ENCODE results near the gene VSTM2B. TPM values are rescaled to one million over a fixed set of nuclear protein-coding genes. Genes with fewer than 3 reads are reported as not detected.

VSTM2B gene
- total and polyA plus RNA-seq, 4 donors, result not detected

DNA sequence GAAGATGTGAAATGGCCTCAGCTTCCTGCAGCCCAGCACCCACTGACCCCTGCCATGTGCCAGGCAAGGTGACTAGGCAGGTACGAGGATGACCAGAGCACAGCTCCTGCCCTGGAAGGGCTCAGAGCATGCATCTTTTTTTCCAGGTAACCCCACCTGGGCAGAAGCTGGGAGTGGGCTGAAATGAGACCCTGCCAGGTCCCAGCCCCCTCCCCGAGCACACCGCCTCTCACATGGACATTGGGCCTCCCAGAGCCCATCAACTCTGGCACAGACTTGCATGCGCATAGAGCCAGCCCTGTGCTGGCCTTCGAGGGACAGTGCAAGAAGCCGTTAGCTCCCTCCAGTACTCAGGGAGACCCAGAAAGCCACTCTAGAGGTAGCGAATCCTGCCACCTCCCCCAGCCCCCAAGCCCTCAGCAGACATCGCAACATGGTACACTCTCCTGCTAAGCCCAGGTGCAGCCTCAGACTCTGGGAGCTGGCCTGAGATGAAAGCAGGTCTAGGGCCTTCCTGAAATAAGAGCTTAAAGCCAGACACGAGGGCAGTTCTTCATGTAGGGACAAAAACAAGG, 8.9 kb upstream of the VSTM2B start:
- intact Hi-C loops (cut with DNase I), result no loop called here
- H3K4me1 ChIP-seq (ENCODE audit: control insufficient read depth in 1 of 2, insufficient read depth in 2 of 2, low read length in 2 of 2), result no peaks in the 10 kb centered on the region
- no peak overlapping the region for H3K4me3 ChIP-seq (ENCODE audit: low read length in 2 of 2)
- ATAC-seq (ENCODE audit: low FRiP score) (no peak), DNase-seq (peak in 1 of 2 donors; percentile 45)
- WGBS, 2 donors, result 72 to 73% methylated on average over 9 of the region's 9 CpGs
- no peaks in the 10 kb centered on the region for H3K27me3 ChIP-seq (ENCODE audit: control insufficient read depth in 1 of 2, insufficient read depth in 2 of 2, low read length in 1 of 2)
- H3K27ac ChIP-seq (ENCODE audit: low read depth in 1 of 2, low read length in 2 of 2), result no peak overlapping the region
- H3K9me3 ChIP-seq (ENCODE audit: control insufficient read depth, low read length), result no peaks in the 10 kb centered on the region
- H3K36me3 ChIP-seq (ENCODE audit: control insufficient read depth in 1 of 2, insufficient read depth in 2 of 2, low read length in 1 of 2), result no peaks in the 10 kb centered on the region

DNA sequence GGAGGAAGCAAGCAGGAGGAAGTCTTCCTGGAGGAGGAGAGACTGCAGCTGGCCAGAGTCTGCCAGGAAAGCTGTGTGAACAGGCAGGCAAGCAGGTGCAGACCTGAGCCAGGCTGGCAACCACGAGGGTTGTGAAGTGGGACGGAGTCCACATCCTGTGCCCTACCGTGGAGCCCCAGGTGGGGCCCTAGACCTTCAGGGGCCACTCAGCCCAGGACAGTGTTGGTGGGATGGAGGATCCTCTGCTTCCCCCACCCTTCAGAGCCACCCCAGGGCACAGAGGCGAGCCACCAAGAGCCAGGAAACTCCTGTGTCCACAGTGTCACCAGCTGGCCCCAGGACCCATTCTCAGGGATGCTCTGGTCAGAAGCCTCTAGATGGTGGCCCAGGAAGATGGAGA, 8.4 kb upstream of the VSTM2B start:
- Histone ChIP-seq H3K27me3 (ENCODE audit: control insufficient read depth in 1 of 2, insufficient read depth in 2 of 2, low read length in 1 of 2) (no peaks in the 10 kb centered on the region), H3K36me3 (ENCODE audit: control insufficient read depth in 1 of 2, insufficient read depth in 2 of 2, low read length in 1 of 2) (no peaks in the 10 kb centered on the region), H3K27ac (ENCODE audit: low read depth in 1 of 2, low read length in 2 of 2) (no peak overlapping the region), H3K4me3 (ENCODE audit: low read length in 2 of 2) (no peak overlapping the region), H3K9me3 (ENCODE audit: control insufficient read depth, low read length) (no peaks in the 10 kb centered on the region), H3K4me1 (ENCODE audit: control insufficient read depth in 1 of 2, insufficient read depth in 2 of 2, low read length in 2 of 2) (no peaks in the 10 kb centered on the region)
- 70 to 81% methylated on average over 4 of the region's 4 CpGs for WGBS, 2 donors
- DNase-seq (peak in 1 of 2 donors; percentile 43), ATAC-seq (ENCODE audit: low FRiP score) (no peak)
- intact Hi-C loops (cut with DNase I), result no loop called here

DNA sequence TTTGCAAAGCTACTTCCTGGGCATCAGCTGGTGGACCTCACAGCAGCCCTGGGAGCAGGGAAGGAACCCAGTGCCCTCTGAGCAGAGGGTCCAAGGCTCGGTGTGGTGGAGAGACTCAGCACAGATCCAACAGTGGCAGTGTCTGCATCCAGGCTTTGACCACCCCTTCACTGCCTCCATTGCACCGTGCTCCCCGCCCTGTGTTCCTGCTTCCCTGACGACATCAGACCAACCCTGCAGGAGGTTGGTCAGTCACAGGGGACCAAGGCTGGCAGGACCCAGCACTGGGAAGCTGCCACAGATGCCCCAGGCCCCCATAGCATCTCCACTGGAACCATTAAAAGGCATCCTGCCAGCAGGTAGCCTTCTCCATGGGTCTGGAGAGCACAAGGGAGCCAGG, 7.8 kb upstream of the VSTM2B start:
- intact Hi-C loops (cut with DNase I), result no loop called here
- no peak overlapping the region for H3K4me3 ChIP-seq (ENCODE audit: low read length in 2 of 2)
- ATAC-seq (ENCODE audit: low FRiP score), result no peak
- WGBS, 2 donors, result 65 to 72% methylated on average over 4 of the region's 4 CpGs
- H3K9me3 ChIP-seq (ENCODE audit: control insufficient read depth, low read length), result no peaks in the 10 kb centered on the region
- H3K27ac ChIP-seq (ENCODE audit: low read depth in 1 of 2, low read length in 2 of 2), result no peak overlapping the region
- DNase-seq, result peak in 1 of 2 donors; percentile 37
- no peaks in the 10 kb centered on the region for H3K27me3 ChIP-seq (ENCODE audit: control insufficient read depth in 1 of 2, insufficient read depth in 2 of 2, low read length in 1 of 2)
- H3K4me1 ChIP-seq (ENCODE audit: control insufficient read depth in 1 of 2, insufficient read depth in 2 of 2, low read length in 2 of 2), result no peaks in the 10 kb centered on the region
- H3K36me3 ChIP-seq (ENCODE audit: control insufficient read depth in 1 of 2, insufficient read depth in 2 of 2, low read length in 1 of 2), result no peaks in the 10 kb centered on the region

DNA sequence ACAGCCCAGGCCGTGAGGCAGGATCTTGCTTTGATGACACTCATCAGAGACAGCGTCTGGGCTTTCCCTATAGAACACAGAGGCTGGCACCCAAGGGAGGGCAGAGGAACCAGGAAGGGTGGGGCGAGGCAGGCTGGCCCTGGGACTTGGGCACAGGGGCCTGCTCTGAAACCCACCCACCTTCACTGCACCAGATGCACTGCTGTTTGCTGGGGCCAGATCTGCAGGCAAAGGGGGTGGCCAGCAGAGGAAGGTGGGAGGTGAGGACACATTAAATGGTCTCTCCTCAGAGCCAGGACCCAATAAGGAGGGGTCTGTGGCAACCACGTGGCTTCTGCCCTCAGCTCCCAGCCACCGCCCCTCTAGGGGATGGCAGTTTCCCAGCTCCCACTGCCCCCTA, 6.6 kb upstream of the VSTM2B start:
- no peaks in the 10 kb centered on the region for H3K4me1 ChIP-seq (ENCODE audit: control insufficient read depth in 1 of 2, insufficient read depth in 2 of 2, low read length in 2 of 2)
- DNase-seq (peak in 1 of 2 donors; percentile 69), ATAC-seq (ENCODE audit: low FRiP score) (no peak)
- WGBS, 2 donors, result 53 to 57% methylated on average over 5 of the region's 5 CpGs
- no peaks in the 10 kb centered on the region for H3K27me3 ChIP-seq (ENCODE audit: control insufficient read depth in 1 of 2, insufficient read depth in 2 of 2, low read length in 1 of 2)
- no peak overlapping the region for H3K4me3 ChIP-seq (ENCODE audit: low read length in 2 of 2)
- H3K27ac ChIP-seq (ENCODE audit: low read depth in 1 of 2, low read length in 2 of 2), result no peak overlapping the region
- H3K36me3 ChIP-seq (ENCODE audit: control insufficient read depth in 1 of 2, insufficient read depth in 2 of 2, low read length in 1 of 2), result no peaks in the 10 kb centered on the region
- no peaks in the 10 kb centered on the region for H3K9me3 ChIP-seq (ENCODE audit: control insufficient read depth, low read length)
- intact Hi-C loops (cut with DNase I), result no loop called here

DNA sequence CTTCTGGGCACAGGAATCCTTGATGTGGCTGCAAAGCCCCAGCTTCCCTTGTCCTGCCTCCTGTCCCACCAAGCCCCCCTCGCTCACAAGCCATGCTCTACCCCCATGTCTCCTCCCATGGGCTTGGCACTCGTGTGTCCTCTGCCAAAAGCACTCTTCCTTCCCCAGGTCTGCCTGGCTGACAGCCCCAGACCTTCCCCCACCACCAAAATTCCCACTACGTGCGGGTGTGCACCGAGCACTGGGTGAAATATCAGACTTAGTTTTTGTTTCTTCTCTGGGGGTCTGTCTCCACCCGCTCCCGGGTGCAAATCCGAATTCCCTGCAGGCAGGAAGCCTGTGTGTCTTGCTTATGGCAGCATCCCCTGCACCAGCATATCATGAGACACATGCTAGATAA, 5.9 kb upstream of the VSTM2B start:
- intact Hi-C loops (cut with DNase I), result no loop called here

DNA sequence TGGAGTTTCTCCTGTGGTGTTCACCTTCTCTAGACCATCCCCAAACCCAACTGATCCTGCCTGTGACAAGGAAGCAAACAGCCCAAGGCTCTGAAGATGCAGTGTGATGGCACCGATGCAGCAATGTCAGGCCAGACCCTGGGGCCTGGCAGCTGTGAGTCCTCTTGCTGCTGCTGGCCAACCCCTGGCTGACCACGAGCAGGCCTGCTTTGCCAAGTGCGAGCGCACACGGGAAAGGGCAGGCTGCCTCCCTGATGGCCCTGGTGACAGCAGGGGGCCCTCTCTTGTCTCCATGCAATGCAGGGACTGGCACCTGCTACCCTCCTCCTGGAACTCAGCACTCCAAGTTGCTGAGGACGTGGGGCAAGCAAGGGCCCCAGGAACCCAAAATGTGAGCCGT, 5.4 kb upstream of the VSTM2B start:
- Histone ChIP-seq H3K36me3 (ENCODE audit: control insufficient read depth in 1 of 2, insufficient read depth in 2 of 2, low read length in 1 of 2) (no peaks in the 10 kb centered on the region), H3K27me3 (ENCODE audit: control insufficient read depth in 1 of 2, insufficient read depth in 2 of 2, low read length in 1 of 2) (no peaks in the 10 kb centered on the region), H3K4me3 (ENCODE audit: low read length in 2 of 2) (no peak overlapping the region), H3K27ac (ENCODE audit: low read depth in 1 of 2, low read length in 2 of 2) (no peak overlapping the region), H3K9me3 (ENCODE audit: control insufficient read depth, low read length) (no peaks in the 10 kb centered on the region), H3K4me1 (ENCODE audit: control insufficient read depth in 1 of 2, insufficient read depth in 2 of 2, low read length in 2 of 2) (no peaks in the 10 kb centered on the region)
- intact Hi-C loops (cut with DNase I), result no loop called here
- no peak for ATAC-seq (ENCODE audit: low FRiP score)
- WGBS, 2 donors, result 43 to 46% methylated on average over 7 of the region's 7 CpGs
- peak in 1 of 2 donors; percentile 16 for DNase-seq

More for the DNA sequence above, 5.9 kb upstream of the VSTM2B start:
- H3K27ac ChIP-seq (ENCODE audit: low read depth in 1 of 2, low read length in 2 of 2), result no peak overlapping the region
- H3K4me3 ChIP-seq (ENCODE audit: low read length in 2 of 2), result no peak overlapping the region
- 65 to 66% methylated on average over 8 of the region's 8 CpGs for WGBS, 2 donors
- H3K4me1 ChIP-seq (ENCODE audit: control insufficient read depth in 1 of 2, insufficient read depth in 2 of 2, low read length in 2 of 2), result no peaks in the 10 kb centered on the region
- no peaks in the 10 kb centered on the region for H3K36me3 ChIP-seq (ENCODE audit: control insufficient read depth in 1 of 2, insufficient read depth in 2 of 2, low read length in 1 of 2)
- DNase-seq, result no peak
- no peak for ATAC-seq (ENCODE audit: low FRiP score)
- H3K9me3 ChIP-seq (ENCODE audit: control insufficient read depth, low read length), result no peaks in the 10 kb centered on the region
- H3K27me3 ChIP-seq (ENCODE audit: control insufficient read depth in 1 of 2, insufficient read depth in 2 of 2, low read length in 1 of 2), result no peaks in the 10 kb centered on the region

DNA sequence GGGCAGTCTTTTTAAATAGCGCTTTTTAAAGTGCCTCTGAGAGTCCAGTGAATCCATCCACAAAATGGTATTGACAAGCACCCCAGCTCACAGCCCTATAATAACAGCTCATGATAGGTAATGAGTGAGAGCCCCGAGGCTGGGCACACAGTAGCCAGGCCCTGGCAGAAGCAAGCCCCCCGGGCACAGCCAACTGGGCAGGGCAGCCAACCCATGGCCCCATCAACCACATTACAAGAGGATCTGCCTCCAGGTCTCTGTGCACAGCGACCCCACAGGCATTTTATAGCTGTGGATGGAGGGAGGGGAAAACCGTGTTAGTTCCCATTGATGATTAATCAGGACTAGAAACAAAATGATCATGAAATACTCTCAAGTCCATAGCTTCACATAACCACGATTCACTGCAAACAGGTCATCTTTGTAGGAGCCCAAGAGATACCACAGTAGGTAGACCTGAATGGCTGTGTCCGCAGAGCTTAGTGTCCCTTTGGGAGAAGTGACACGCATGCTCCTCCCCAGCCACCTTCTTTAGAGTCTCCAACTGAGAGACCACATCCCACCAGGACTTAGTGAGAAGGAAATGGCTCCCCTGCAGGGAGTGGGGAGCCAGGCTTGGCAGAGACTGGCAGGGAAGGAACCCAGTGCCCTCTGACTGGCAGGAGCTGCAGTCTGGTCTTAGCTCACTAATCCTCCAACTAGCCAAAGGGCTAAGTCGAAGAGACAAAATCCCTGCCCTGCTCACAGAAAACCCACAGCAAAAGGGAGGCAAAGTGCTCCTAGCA, 4.3 kb upstream of the VSTM2B start:
- Histone ChIP-seq H3K36me3 (ENCODE audit: control insufficient read depth in 1 of 2, insufficient read depth in 2 of 2, low read length in 1 of 2) (no peaks in the 10 kb centered on the region), H3K4me3 (ENCODE audit: low read length in 2 of 2) (no peak overlapping the region), H3K9me3 (ENCODE audit: control insufficient read depth, low read length) (no peaks in the 10 kb centered on the region), H3K4me1 (ENCODE audit: control insufficient read depth in 1 of 2, insufficient read depth in 2 of 2, low read length in 2 of 2) (no peaks in the 10 kb centered on the region), H3K27ac (ENCODE audit: low read depth in 1 of 2, low read length in 2 of 2) (no peak overlapping the region), H3K27me3 (ENCODE audit: control insufficient read depth in 1 of 2, insufficient read depth in 2 of 2, low read length in 1 of 2) (no peaks in the 10 kb centered on the region)
- DNase-seq, result peak in 1 of 2 donors; percentile 13
- intact Hi-C loops (cut with DNase I), result no loop called here
- 62 to 66% methylated on average over 9 of the region's 9 CpGs for WGBS, 2 donors
- ATAC-seq (ENCODE audit: low FRiP score), result no peak

DNA sequence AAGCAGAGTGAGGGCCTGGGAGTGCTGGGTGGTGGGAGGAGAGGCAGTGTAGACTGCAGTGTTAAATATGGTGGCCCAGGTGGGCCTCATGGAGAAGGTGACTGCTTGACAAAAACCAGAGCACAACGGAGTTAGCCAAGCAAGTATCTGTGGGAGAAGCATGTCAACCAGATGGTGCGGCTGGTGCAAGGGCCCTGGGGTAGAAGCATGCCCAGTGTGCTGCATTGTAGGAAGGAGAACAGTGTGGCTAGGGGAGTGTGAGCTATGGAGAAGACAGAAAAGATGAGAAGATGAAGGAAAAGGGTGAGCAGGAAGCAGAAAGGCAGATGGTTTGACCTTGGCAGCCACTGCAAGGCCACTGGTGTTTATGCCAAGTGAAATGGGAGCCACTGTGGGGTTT, 2.2 kb upstream of the VSTM2B start:
- DNase-seq, result peak in 1 of 2 donors; percentile 11
- H3K27me3 ChIP-seq (ENCODE audit: control insufficient read depth in 1 of 2, insufficient read depth in 2 of 2, low read length in 1 of 2), result no peaks in the 10 kb centered on the region
- intact Hi-C loops (cut with DNase I), result no loop called here

More for the DNA sequence above, 2.2 kb upstream of the VSTM2B start:
- H3K4me1 ChIP-seq (ENCODE audit: control insufficient read depth in 1 of 2, insufficient read depth in 2 of 2, low read length in 2 of 2), result no peaks in the 10 kb centered on the region
- 86 to 90% methylated on average over 2 of the region's 2 CpGs for WGBS, 2 donors
- ATAC-seq (ENCODE audit: low FRiP score), result no peak
- H3K4me3 ChIP-seq (ENCODE audit: low read length in 2 of 2), result no peak overlapping the region
- no peaks in the 10 kb centered on the region for H3K9me3 ChIP-seq (ENCODE audit: control insufficient read depth, low read length)
- no peaks in the 10 kb centered on the region for H3K36me3 ChIP-seq (ENCODE audit: control insufficient read depth in 1 of 2, insufficient read depth in 2 of 2, low read length in 1 of 2)
- no peak overlapping the region for H3K27ac ChIP-seq (ENCODE audit: low read depth in 1 of 2, low read length in 2 of 2)

Data from aorta (tissue), 5 donors.